Type B pancreatic cell (in vitro differentiated cells): ENCODE data around the gene CCDC70. TPM values are rescaled to one million over a fixed set of nuclear protein-coding genes. Genes with fewer than 3 reads are reported as not detected.

Source experiments
- DNase-seq: peaks from one replicate; pipeline ENCODE4 v3.0.0; 2021; ENCODE audit warnings: mixed read lengths; ENCODE audit not compliant: unreplicated experiment; ENCODE audit errors: extremely low spot score
- H3K27ac Mint-ChIP-seq: 2 replicates; pipeline ENCODE4 v1.8.0; 2021; ENCODE audit warnings: mild to moderate bottlenecking, mixed read lengths
- H3K27me3 Mint-ChIP-seq: 2 replicates; pipeline ENCODE4 v1.8.0; 2021; ENCODE audit warnings: mixed read lengths
- H3K36me3 Mint-ChIP-seq: 2 replicates; pipeline ENCODE4 v1.8.0; 2021; ENCODE audit warnings: mixed read lengths
- H3K4me1 Mint-ChIP-seq: one replicate; pipeline ENCODE4 v1.8.0; 2021; ENCODE audit warnings: mixed read lengths; ENCODE audit not compliant: unreplicated experiment
- H3K4me3 Mint-ChIP-seq: 2 replicates; pipeline ENCODE4 v1.8.0; 2021; ENCODE audit warnings: mild to moderate bottlenecking, mixed read lengths
- H3K9me3 Mint-ChIP-seq: 2 replicates; pipeline ENCODE4 v1.8.0; 2021; ENCODE audit warnings: mixed read lengths
- CTCF ChIP-seq: fragments of 200-600 bp; sonication (generic); conservative IDR thresholded peaks from 2 replicates; pipeline ENCODE4 v1.5.0; 2021; ENCODE audit warnings: antibody characterized with exemption, mild to moderate bottlenecking
- total RNA-seq: library from RNA; stranded (reverse); gene quantifications from 2 replicates; pipeline ENCODE4 v1.2.1, GENCODE V29; 2021; ENCODE audit warnings: low replicate concordance

Gene CCDC70
- total RNA-seq, 1 donor from 2014 or later, result not detected

- no peaks in the 10 kb centered on the region for H3K27me3 Mint-ChIP-seq
- DNase-seq, result no peak
- H3K4me3 Mint-ChIP-seq, result no peak overlapping the region
- H3K4me1 Mint-ChIP-seq, result no peaks in the 10 kb centered on the region
- H3K36me3 Mint-ChIP-seq, result no peaks in the 10 kb centered on the region
- no peak overlapping the region for H3K27ac Mint-ChIP-seq
- H3K9me3 Mint-ChIP-seq, result no peaks in the 10 kb centered on the region
- no peak for TF ChIP-seq CTCF
These were observed 25.7 kb downstream of the CCDC70 start for GRCh38 chr13:51887468-51887867.

- Mint-ChIP-seq H3K27me3 (no peaks in the 10 kb centered on the region), H3K9me3 (no peaks in the 10 kb centered on the region), H3K4me3 (no peak overlapping the region), H3K36me3 (no peaks in the 10 kb centered on the region), H3K4me1 (peaks cover 8% of the 10 kb centered on the region), H3K27ac (no peak overlapping the region)
- TF ChIP-seq CTCF, result no peak
- DNase-seq, result peak; percentile 15
These were observed 30.9 kb downstream of the CCDC70 start for GRCh38 chr13:51892657-51893056.

- no peak overlapping the region for H3K4me3 Mint-ChIP-seq
- DNase-seq, result peak; percentile 6
- TF ChIP-seq CTCF, result no peak
- peaks cover 8% of the 10 kb centered on the region for H3K4me1 Mint-ChIP-seq
- no peak overlapping the region for H3K27ac Mint-ChIP-seq
- no peaks in the 10 kb centered on the region for H3K27me3 Mint-ChIP-seq
- no peaks in the 10 kb centered on the region for H3K36me3 Mint-ChIP-seq
- no peaks in the 10 kb centered on the region for H3K9me3 Mint-ChIP-seq
These were observed 32.5 kb downstream of the CCDC70 start for GRCh38 chr13:51894239-51894638.

- peak; percentile 80 for TF ChIP-seq CTCF
- Mint-ChIP-seq H3K27me3 (no peaks in the 10 kb centered on the region), H3K4me3 (no peak overlapping the region), H3K9me3 (no peaks in the 10 kb centered on the region), H3K36me3 (no peaks in the 10 kb centered on the region), H3K27ac (peak overlapping the region; percentile 37), H3K4me1 (peaks cover 8% of the 10 kb centered on the region)
- no peak for DNase-seq
These were observed 34.4 kb downstream of the CCDC70 start for GRCh38 chr13:51895906-51896888.

GRCh38 chr13:51900471-51900870 lies 38.7 kb downstream of the CCDC70 start:
- no peak for DNase-seq
- Mint-ChIP-seq H3K27me3 (no peaks in the 10 kb centered on the region), H3K27ac (no peak overlapping the region), H3K4me1 (peaks cover 8% of the 10 kb centered on the region), H3K36me3 (no peaks in the 10 kb centered on the region), H3K4me3 (no peak overlapping the region), H3K9me3 (peaks cover 6% of the 10 kb centered on the region)
- TF ChIP-seq CTCF, result no peak
